Measurements from ENCODE around the gene SLC37A1. TPM values are rescaled to one million over a fixed set of nuclear protein-coding genes. Genes with fewer than 3 reads are reported as not detected.

The SLC37A1 gene
- total and polyA plus RNA-seq, 7 donors: 2.3 to 98.5 (median 7.8) TPM

DNA sequence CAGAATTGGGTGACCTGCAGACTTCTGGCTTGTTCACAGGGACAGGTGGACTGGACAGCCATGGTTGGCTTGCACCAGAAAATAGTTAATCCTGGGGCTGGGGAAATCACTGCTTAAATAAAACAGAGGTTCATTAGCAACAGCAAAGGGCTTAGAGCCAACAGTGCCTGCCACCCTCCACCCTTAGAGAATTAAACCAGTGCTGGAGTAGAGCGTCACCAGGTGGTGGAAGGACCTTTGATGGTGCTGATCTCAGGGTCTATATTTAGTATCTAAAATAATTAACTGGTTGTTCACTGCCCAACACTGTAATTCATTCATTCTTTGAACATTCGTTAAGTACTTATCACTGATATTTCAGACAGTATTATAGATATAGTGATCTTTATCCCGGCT is 105.1 kb downstream of the SLC37A1 start:
- whole genome bisulfite sequencing, 2 donors: 81 to 86% methylated on average over 3 of the region's 3 CpGs
- no peak overlapping the region for H3K4me3 ChIP-seq
- intact Hi-C loops (cut with DNase I): loop anchor here (10.0 kb wide), 1 partner anchor 54 kb away; no protein-coding TSS in a partner anchor
- H3K27ac ChIP-seq: no peak overlapping the region
- H3K4me1 ChIP-seq: peaks cover 0 to 10% (median 3%) of the 10 kb centered on the region in 4 donors
- H3K36me3 ChIP-seq: no peaks in the 10 kb centered on the region
- H3K27me3 ChIP-seq: peaks cover 0 to 45% (median 23%) of the 10 kb centered on the region in 3 donors
- no peak for TF ChIP-seq POLR2AphosphoS5 (IDR thresholded peaks at IDR 0.05)
- no peak for TF ChIP-seq CTCF (IDR thresholded peaks at IDR 0.05)
- no peak for TF ChIP-seq EP300 (IDR thresholded peaks at IDR 0.05)
- no peak for TF ChIP-seq POLR2A (IDR thresholded peaks at IDR 0.05)
- DNase-seq: no peak
- H3K9me3 ChIP-seq: no peaks in the 10 kb centered on the region

DNA sequence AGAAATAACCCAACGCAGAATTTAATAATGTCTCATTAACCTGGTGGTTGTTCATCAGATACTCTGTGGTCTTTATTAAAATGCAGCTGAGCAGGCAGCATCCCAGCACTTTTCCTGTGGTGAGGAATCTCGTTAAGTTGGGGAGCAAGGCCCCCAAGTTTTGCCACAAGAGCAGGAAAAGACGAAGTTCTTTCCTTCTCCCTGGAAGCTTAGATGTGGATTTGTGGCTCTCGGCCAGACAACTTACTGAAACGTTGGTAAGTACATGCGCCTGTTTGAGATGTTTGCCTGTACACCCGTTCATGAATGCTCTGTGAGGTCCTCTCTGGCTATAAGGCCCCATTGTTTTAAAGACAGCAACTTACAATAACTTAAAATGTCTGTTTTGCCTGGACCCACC is 105.5 kb downstream of the SLC37A1 start:
- WGBS, 2 donors: 77 to 79% methylated on average over 7 of the region's 7 CpGs
- peaks cover 0 to 45% (median 23%) of the 10 kb centered on the region in 3 donors for H3K27me3 ChIP-seq

GRCh38 chr21:42619841-42620240 is 106.2 kb downstream of the SLC37A1 start:
- Histone ChIP-seq H3K27ac (no peak overlapping the region), H3K36me3 (no peaks in the 10 kb centered on the region), H3K27me3 (peaks cover 0 to 45% (median 23%) of the 10 kb centered on the region in 3 donors), H3K9me3 (no peaks in the 10 kb centered on the region), H3K4me3 (no peak overlapping the region), H3K4me1 (peaks cover 0 to 10% (median 3%) of the 10 kb centered on the region in 4 donors)
- intact Hi-C loops (cut with DNase I): loop anchor here (10.0 kb wide), 1 partner anchor 55 kb away; no protein-coding TSS in a partner anchor
- TF ChIP-seq CTCF (IDR thresholded peaks at IDR 0.05): no peak
- TF ChIP-seq EP300 (IDR thresholded peaks at IDR 0.05): no peak
- no peak for TF ChIP-seq POLR2A (IDR thresholded peaks at IDR 0.05)
- TF ChIP-seq POLR2AphosphoS5 (IDR thresholded peaks at IDR 0.05): no peak
- DNase-seq: no peak
- WGBS, 2 donors: 90 to 92% methylated on average over 6 of the region's 6 CpGs

More for the DNA sequence above, 105.5 kb downstream of the SLC37A1 start:
- Histone ChIP-seq H3K36me3 (no peaks in the 10 kb centered on the region), H3K4me1 (peaks cover 0 to 10% (median 3%) of the 10 kb centered on the region in 4 donors), H3K4me3 (no peak overlapping the region), H3K9me3 (no peaks in the 10 kb centered on the region), H3K27ac (no peak overlapping the region)
- no peak for DNase-seq
- no peak for TF ChIP-seq CTCF (IDR thresholded peaks at IDR 0.05)
- TF ChIP-seq EP300 (IDR thresholded peaks at IDR 0.05): no peak
- no peak for TF ChIP-seq POLR2AphosphoS5 (IDR thresholded peaks at IDR 0.05)
- no peak for TF ChIP-seq POLR2A (IDR thresholded peaks at IDR 0.05)
- intact Hi-C loops (cut with DNase I): loop anchor here (10.0 kb wide), 1 partner anchor 54 kb away; no protein-coding TSS in a partner anchor

DNA sequence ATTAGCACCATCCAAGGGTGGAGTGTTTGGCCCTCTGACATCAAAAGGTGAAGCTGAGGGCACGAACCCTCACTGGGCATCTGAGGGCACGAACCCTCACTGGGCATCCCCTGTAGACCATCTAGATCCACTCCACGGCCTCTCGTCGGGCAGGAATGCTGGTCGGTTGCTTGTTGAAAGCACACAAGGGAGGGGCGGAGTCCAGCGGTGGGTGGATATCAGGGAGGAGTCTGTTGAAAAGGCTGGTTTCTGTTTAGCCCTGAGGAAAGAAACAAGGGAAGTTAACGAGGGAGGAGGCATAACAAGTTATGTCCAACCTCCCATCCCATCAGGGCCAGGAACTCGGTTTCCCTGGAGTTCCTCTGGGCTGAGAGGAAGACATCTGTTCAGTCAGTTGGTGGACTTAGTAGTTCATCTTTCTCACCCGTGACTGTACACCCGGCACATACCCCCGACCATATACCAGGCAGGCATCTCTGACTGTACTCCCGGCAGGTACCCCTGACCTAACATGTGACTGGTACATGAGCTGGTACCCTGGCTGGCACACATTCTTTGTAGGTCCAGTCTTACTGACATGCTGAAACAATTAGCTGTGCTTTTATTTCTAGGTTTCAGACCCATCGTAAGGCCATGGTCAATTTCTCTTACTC is 107.6 kb downstream of the SLC37A1 start:
- H3K4me3 ChIP-seq: no peak overlapping the region

More for the DNA sequence above, 107.6 kb downstream of the SLC37A1 start:
- no peak for DNase-seq
- H3K27ac ChIP-seq: peak overlapping the region in 2 of 4 donors; percentile 31 to 35
- H3K4me1 ChIP-seq: peaks cover 0 to 10% (median 3%) of the 10 kb centered on the region in 4 donors
- intact Hi-C loops (cut with DNase I): no loop called here
- peaks cover 0 to 44% (median 23%) of the 10 kb centered on the region in 3 donors for H3K27me3 ChIP-seq
- TF ChIP-seq POLR2A (IDR thresholded peaks at IDR 0.05): no peak
- no peak for TF ChIP-seq CTCF (IDR thresholded peaks at IDR 0.05)
- TF ChIP-seq EP300 (IDR thresholded peaks at IDR 0.05): no peak
- no peak for TF ChIP-seq POLR2AphosphoS5 (IDR thresholded peaks at IDR 0.05)
- no peaks in the 10 kb centered on the region for H3K36me3 ChIP-seq
- 51 to 73% methylated on average over 15 of the region's 15 CpGs for WGBS, 2 donors
- H3K9me3 ChIP-seq: no peaks in the 10 kb centered on the region

All from sigmoid colon (tissue), 7 donors.